ENCODE data around the gene CDC42EP1. TPM values are rescaled to one million over a fixed set of nuclear protein-coding genes. Genes with fewer than 3 reads are reported as not detected.

The CDC42EP1 gene
- polyA plus RNA-seq, 1 donor from 2014 or later, result 0.24 TPM

DNA sequence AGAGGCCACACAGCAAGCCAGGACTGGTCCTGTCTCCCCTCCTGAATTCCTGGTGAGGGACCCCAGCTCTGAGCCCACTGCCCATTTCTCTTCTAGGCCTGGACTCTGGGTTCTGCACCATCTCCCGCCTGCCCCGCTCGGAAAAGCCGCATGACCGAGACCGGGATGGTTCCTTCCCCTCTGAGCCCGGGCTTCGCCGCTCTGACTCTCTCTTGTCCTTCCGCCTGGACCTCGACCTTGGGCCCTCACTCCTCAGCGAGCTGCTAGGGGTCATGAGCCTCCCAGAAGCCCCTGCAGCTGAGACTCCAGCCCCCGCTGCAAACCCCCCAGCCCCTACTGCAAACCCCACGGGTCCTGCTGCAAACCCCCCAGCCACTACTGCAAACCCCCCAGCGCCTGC is 7.7 kb downstream of the CDC42EP1 start:
- Histone ChIP-seq H3K9me3 (ENCODE audit: low read length) (no peaks in the 10 kb centered on the region), H3K9ac (ENCODE audit: low read length) (no peak overlapping the region), H3K27ac (ENCODE audit: low read length) (no peak overlapping the region), H3K27me3 (ENCODE audit: insufficient read depth, low read depth, low read length) (no peaks in the 10 kb centered on the region), H3K79me2 (replicated peaks; ENCODE audit: insufficient read depth, low read length) (no peaks in the 10 kb centered on the region), H3F3A (ENCODE audit: insufficient read depth, low read length, poor library complexity, severe bottlenecking) (no peaks in the 10 kb centered on the region), H3K4me3 (ENCODE audit: low read length) (no peak overlapping the region), H3K4me2 (ENCODE audit: low read length) (no peak overlapping the region), H3K36me3 (ENCODE audit: insufficient read depth, low read length) (no peaks in the 10 kb centered on the region), H3K9me2 (ENCODE audit: insufficient read depth, low read length) (no peaks in the 10 kb centered on the region), H4K20me1 (ENCODE audit: insufficient read depth) (no peaks in the 10 kb centered on the region), H2AFZ (ENCODE audit: low read depth, low read length) (no peak overlapping the region)
- TF ChIP-seq RAD21 (conservative IDR thresholded peaks at IDR 0.05), result no peak
- no peak for TF ChIP-seq EP300 (conservative IDR thresholded peaks at IDR 0.05; ENCODE audit: poor library complexity, severe bottlenecking)
- TF ChIP-seq POLR2AphosphoS5 (IDR thresholded peaks at IDR 0.05), result no peak
- TF ChIP-seq CTCF (IDR thresholded peaks at IDR 0.05; ENCODE audit: poor library complexity, severe bottlenecking), result no peak
- no peak for TF ChIP-seq EZH2 (IDR thresholded peaks at IDR 0.05; ENCODE audit: borderline replicate concordance, insufficient read depth, low read length, poor library complexity, severe bottlenecking)
- TF ChIP-seq MXI1 (conservative IDR thresholded peaks at IDR 0.05; ENCODE audit: poor library complexity, severe bottlenecking), result no peak
- no peak for TF ChIP-seq SMC3 (conservative IDR thresholded peaks at IDR 0.05; ENCODE audit: poor library complexity)
- TF ChIP-seq TAF1 (IDR thresholded peaks at IDR 0.05; ENCODE audit: low read depth), result no peak
- no peak for TF ChIP-seq REST (IDR thresholded peaks at IDR 0.05; ENCODE audit: borderline replicate concordance)

GRCh38 chr22:37568448-37569008 is 8.2 kb downstream of the CDC42EP1 start:
- Histone ChIP-seq H3F3A (ENCODE audit: insufficient read depth, low read length, poor library complexity, severe bottlenecking) (no peaks in the 10 kb centered on the region), H3K9me2 (ENCODE audit: insufficient read depth, low read length) (no peaks in the 10 kb centered on the region), H3K79me2 (replicated peaks; ENCODE audit: insufficient read depth, low read length) (no peaks in the 10 kb centered on the region), H3K9me3 (ENCODE audit: low read length) (no peaks in the 10 kb centered on the region), H3K36me3 (ENCODE audit: insufficient read depth, low read length) (no peaks in the 10 kb centered on the region), H3K4me3 (ENCODE audit: low read length) (no peak overlapping the region), H3K9ac (ENCODE audit: low read length) (no peak overlapping the region), H2AFZ (ENCODE audit: low read depth, low read length) (no peak overlapping the region), H3K4me2 (ENCODE audit: low read length) (no peak overlapping the region), H3K27ac (ENCODE audit: low read length) (no peak overlapping the region), H4K20me1 (ENCODE audit: insufficient read depth) (no peaks in the 10 kb centered on the region), H3K27me3 (ENCODE audit: insufficient read depth, low read depth, low read length) (no peaks in the 10 kb centered on the region)
- TF ChIP-seq RAD21 (conservative IDR thresholded peaks at IDR 0.05) (no peak), EZH2 (IDR thresholded peaks at IDR 0.05; ENCODE audit: borderline replicate concordance, insufficient read depth, low read length, poor library complexity, severe bottlenecking) (no peak), POLR2AphosphoS5 (IDR thresholded peaks at IDR 0.05) (no peak), SMC3 (conservative IDR thresholded peaks at IDR 0.05; ENCODE audit: poor library complexity) (no peak), TAF1 (IDR thresholded peaks at IDR 0.05; ENCODE audit: low read depth) (no peak), REST (IDR thresholded peaks at IDR 0.05; ENCODE audit: borderline replicate concordance) (no peak), MXI1 (conservative IDR thresholded peaks at IDR 0.05; ENCODE audit: poor library complexity, severe bottlenecking) (no peak), CTCF (IDR thresholded peaks at IDR 0.05; ENCODE audit: poor library complexity, severe bottlenecking) (no peak), EP300 (conservative IDR thresholded peaks at IDR 0.05; ENCODE audit: poor library complexity, severe bottlenecking) (no peak)
